Immature natural killer cell (primary cell): ENCODE data around the gene LHX8. TPM values are rescaled to one million over a fixed set of nuclear protein-coding genes. Genes with fewer than 3 reads are reported as not detected.
"Not testable (repeated sequence)": the region's sequence is repeated elsewhere in the genome, so short reads cannot be mapped to it uniquely, and the experiment has no call there.

Experiments used
- DNase-seq, 3 donors: peaks; one replicate each; pipeline ENCODE4 v3.0.0; 2022; ENCODE audit warnings: mixed read lengths in 1 of 3
- H3K27ac Mint-ChIP-seq, 6 donors: one replicate each; pipeline ENCODE4 v1.8.0; 2020; ENCODE audit warnings: mixed read lengths in 6 of 6, mild to moderate bottlenecking in 5 of 6, inconsistent platforms in 4 of 6, moderate library complexity in 3 of 6
- H3K27me3 Mint-ChIP-seq, 3 donors: one replicate each; pipeline ENCODE4 v1.8.0; 2020 to 2021; ENCODE audit warnings: low read depth in 3 of 3, mild to moderate bottlenecking in 3 of 3, mixed read lengths in 3 of 3, moderate library complexity in 3 of 3, inconsistent platforms in 1 of 3
- H3K36me3 Mint-ChIP-seq, 3 donors: one replicate each; pipeline ENCODE4 v1.8.0; 2020; ENCODE audit warnings: mixed read lengths in 3 of 3, inconsistent platforms in 2 of 3, mild to moderate bottlenecking in 2 of 3
- H3K4me1 Mint-ChIP-seq, 2 donors: one replicate each; pipeline ENCODE4 v1.8.0; 2020; ENCODE audit warnings: inconsistent platforms in 2 of 2, mild to moderate bottlenecking in 2 of 2, mixed read lengths in 2 of 2, moderate library complexity in 1 of 2
- H3K4me3 Mint-ChIP-seq, 5 donors: one replicate each; pipeline ENCODE4 v1.8.0; 2020; ENCODE audit warnings: mild to moderate bottlenecking in 5 of 5, mixed read lengths in 5 of 5, inconsistent platforms in 3 of 5, moderate library complexity in 3 of 5
- H3K9me3 Mint-ChIP-seq, 6 donors: one replicate each; pipeline ENCODE4 v1.8.0; 2020; ENCODE audit warnings: mild to moderate bottlenecking in 6 of 6, mixed read lengths in 6 of 6, inconsistent platforms in 4 of 6, moderate library complexity in 3 of 6
- polyA plus RNA-seq, 3 donors: library from polyadenylated mRNA; unstranded; fragments of 300-500 nt; fragmentation: Illumina TruSeq; gene quantifications; one replicate each; pipeline ENCODE4 v1.2.3, GENCODE V29; 2021

Gene LHX8
- not detected for polyA plus RNA-seq

- Mint-ChIP-seq H3K27me3 (peaks cover 31 to 59% (median 46%) of the 10 kb centered on the region in 3 donors), H3K27ac (no peak within 1 kb of the TSS), H3K4me1 (no peaks in the 10 kb centered on the region), H3K9me3 (peaks cover 18 to 63% (median 40%) of the 10 kb centered on the region in 6 donors), H3K4me3 (peak within 1 kb of the TSS in 3 of 5 donors; percentile 15 to 33 (median 24)), H3K36me3 (peaks cover 6 to 16% (median 8%) of the 10 kb centered on the region in 3 donors)
- no peak for DNase-seq
Observed at GRCh38 chr1:75133750-75134646, at the start of gene LHX8. Gene LHX8, plus strand, starts transcription at chr1:75134388. Its CDS starts 2,227 bp downstream, at chr1:75136615.

- Mint-ChIP-seq H3K27me3 (no peaks in the 10 kb centered on the region), H3K4me3 (no peak overlapping the region), H3K36me3 (no peaks in the 10 kb centered on the region), H3K27ac (no peak overlapping the region), H3K4me1 (no peaks in the 10 kb centered on the region), H3K9me3 (peaks cover 6 to 38% (median 13%) of the 10 kb centered on the region in 6 donors)
- DNase-seq, result no peak
Observed at GRCh38 chr1:75085931-75086330, 48.3 kb upstream of the LHX8 start.

GRCh38 chr1:75087278-75087677 is 46.9 kb upstream of the LHX8 start:
- DNase-seq, result no peak
- no peak overlapping the region for H3K27ac Mint-ChIP-seq
- H3K36me3 Mint-ChIP-seq, result no peaks in the 10 kb centered on the region
- H3K27me3 Mint-ChIP-seq, result no peaks in the 10 kb centered on the region
- H3K4me1 Mint-ChIP-seq, result no peaks in the 10 kb centered on the region
- H3K9me3 Mint-ChIP-seq, result peaks cover 6 to 38% (median 17%) of the 10 kb centered on the region in 6 donors
- H3K4me3 Mint-ChIP-seq, result no peak overlapping the region

GRCh38 chr1:75092141-75092540 is 42.0 kb upstream of the LHX8 start:
- no peak overlapping the region for H3K4me3 Mint-ChIP-seq
- H3K27ac Mint-ChIP-seq, result no peak overlapping the region
- no peaks in the 10 kb centered on the region for H3K36me3 Mint-ChIP-seq
- H3K9me3 Mint-ChIP-seq, result peaks cover 8 to 27% (median 17%) of the 10 kb centered on the region in 6 donors
- H3K4me1 Mint-ChIP-seq, result no peaks in the 10 kb centered on the region
- H3K27me3 Mint-ChIP-seq, result peaks cover 0 to 2% (median 0%) of the 10 kb centered on the region in 3 donors
- no peak for DNase-seq

- DNase-seq, result no peak
- Mint-ChIP-seq H3K27ac (no peak overlapping the region), H3K9me3 (peaks cover 0 to 13% (median 7%) of the 10 kb centered on the region in 6 donors), H3K36me3 (no peaks in the 10 kb centered on the region), H3K27me3 (peaks cover 0 to 2% (median 0%) of the 10 kb centered on the region in 3 donors), H3K4me1 (no peaks in the 10 kb centered on the region), H3K4me3 (no peak overlapping the region)
Observed at GRCh38 chr1:75097654-75098053, 36.5 kb upstream of the LHX8 start.

GRCh38 chr1:75099581-75099980 is 34.6 kb upstream of the LHX8 start:
- Mint-ChIP-seq H3K4me3 (no peak overlapping the region), H3K36me3 (no peaks in the 10 kb centered on the region), H3K27ac (no peak overlapping the region), H3K4me1 (no peaks in the 10 kb centered on the region), H3K9me3 (peaks cover 0 to 13% (median 7%) of the 10 kb centered on the region in 6 donors), H3K27me3 (peaks cover 0 to 2% (median 0%) of the 10 kb centered on the region in 3 donors)
- DNase-seq, result no peak

GRCh38 chr1:75100481-75101092 is 33.6 kb upstream of the LHX8 start:
- no peak for DNase-seq
- Mint-ChIP-seq H3K4me3 (no peak overlapping the region), H3K27me3 (no peaks in the 10 kb centered on the region), H3K9me3 (peaks cover 0 to 12% (median 5%) of the 10 kb centered on the region in 6 donors), H3K36me3 (no peaks in the 10 kb centered on the region), H3K27ac (no peak overlapping the region), H3K4me1 (no peaks in the 10 kb centered on the region)

GRCh38 chr1:75112362-75112951 is 21.7 kb upstream of the LHX8 start:
- not testable (repeated sequence) for H3K4me1 Mint-ChIP-seq, DNase-seq, H3K27ac Mint-ChIP-seq, H3K4me3 Mint-ChIP-seq, H3K36me3 Mint-ChIP-seq, H3K27me3 Mint-ChIP-seq
- peaks cover 1 to 14% (median 6%) of the 10 kb centered on the region in 6 donors for H3K9me3 Mint-ChIP-seq

- DNase-seq, result no peak
- no peaks in the 10 kb centered on the region for H3K27me3 Mint-ChIP-seq
- H3K27ac Mint-ChIP-seq, result no peak overlapping the region
- H3K4me3 Mint-ChIP-seq, result no peak overlapping the region
- H3K9me3 Mint-ChIP-seq, result peaks cover 0 to 22% (median 8%) of the 10 kb centered on the region in 6 donors
- H3K36me3 Mint-ChIP-seq, result no peaks in the 10 kb centered on the region
- no peaks in the 10 kb centered on the region for H3K4me1 Mint-ChIP-seq
Observed at GRCh38 chr1:75115654-75116053, 18.5 kb upstream of the LHX8 start.

- Mint-ChIP-seq H3K27ac (no peak overlapping the region), H3K4me1 (no peaks in the 10 kb centered on the region), H3K27me3 (peaks cover 4 to 23% (median 13%) of the 10 kb centered on the region in 3 donors), H3K4me3 (no peak overlapping the region), H3K36me3 (peaks cover 0 to 4% (median 4%) of the 10 kb centered on the region in 3 donors), H3K9me3 (peaks cover 0 to 37% (median 18%) of the 10 kb centered on the region in 6 donors)
- no peak for DNase-seq
Observed at GRCh38 chr1:75123756-75124155, 10.4 kb upstream of the LHX8 start.

- Mint-ChIP-seq H3K4me1 (no peaks in the 10 kb centered on the region), H3K9me3 (peaks cover 5 to 42% (median 24%) of the 10 kb centered on the region in 6 donors), H3K27me3 (peaks cover 5 to 27% (median 19%) of the 10 kb centered on the region in 3 donors), H3K27ac (no peak overlapping the region), H3K4me3 (no peak overlapping the region), H3K36me3 (peaks cover 3 to 4% (median 4%) of the 10 kb centered on the region in 3 donors)
- no peak for DNase-seq
Observed at GRCh38 chr1:75124510-75124909, 9.7 kb upstream of the LHX8 start.

GRCh38 chr1:75125161-75125726 is 8.9 kb upstream of the LHX8 start:
- no peak for DNase-seq
- no peak overlapping the region for H3K4me3 Mint-ChIP-seq
- peaks cover 5 to 41% (median 23%) of the 10 kb centered on the region in 6 donors for H3K9me3 Mint-ChIP-seq
- no peak overlapping the region for H3K27ac Mint-ChIP-seq
- H3K27me3 Mint-ChIP-seq, result peaks cover 5 to 30% (median 19%) of the 10 kb centered on the region in 3 donors
- no peaks in the 10 kb centered on the region for H3K4me1 Mint-ChIP-seq
- peaks cover 3 to 4% (median 4%) of the 10 kb centered on the region in 3 donors for H3K36me3 Mint-ChIP-seq

- Mint-ChIP-seq H3K9me3 (peaks cover 5 to 49% (median 27%) of the 10 kb centered on the region in 6 donors), H3K27me3 (peaks cover 12 to 35% (median 23%) of the 10 kb centered on the region in 3 donors), H3K27ac (no peak overlapping the region), H3K36me3 (peaks cover 3 to 4% (median 4%) of the 10 kb centered on the region in 3 donors), H3K4me1 (no peaks in the 10 kb centered on the region), H3K4me3 (no peak overlapping the region)
- DNase-seq, result no peak
Observed at GRCh38 chr1:75126611-75127101, 7.5 kb upstream of the LHX8 start.
